GM18519 (cell line): Measurements from ENCODE around the gene CKAP4.
"Not testable (repeated sequence)": the region's sequence is repeated elsewhere in the genome, so short reads cannot be mapped to it uniquely, and the experiment has no call there.

Experiments
- ATAC-seq: cut with Tn5 transposase; IDR thresholded peaks from one replicate; pipeline ENCODE4 v1.9.1; 2021; ENCODE audit warnings: mild to moderate bottlenecking, moderate library complexity; ENCODE audit not compliant: unreplicated experiment, low FRiP score

The CKAP4 gene

GRCh38 chr12:106247674-106248311 lies at the start of gene CKAP4:
Gene CKAP4 (minus strand): TSS chr12:106248020. CDS start chr12:106247851, 169 bp downstream.
- no peak for ATAC-seq

GRCh38 chr12:106297075-106297474 lies 49.3 kb upstream of the CKAP4 start:
- no peak for ATAC-seq

GRCh38 chr12:106296179-106296877 lies 48.5 kb upstream of the CKAP4 start:
- ATAC-seq: no peak

GRCh38 chr12:106292339-106292738 lies 44.5 kb upstream of the CKAP4 start:
- no peak for ATAC-seq

GRCh38 chr12:106291342-106291741 lies 43.5 kb upstream of the CKAP4 start:
- no peak for ATAC-seq

DNA sequence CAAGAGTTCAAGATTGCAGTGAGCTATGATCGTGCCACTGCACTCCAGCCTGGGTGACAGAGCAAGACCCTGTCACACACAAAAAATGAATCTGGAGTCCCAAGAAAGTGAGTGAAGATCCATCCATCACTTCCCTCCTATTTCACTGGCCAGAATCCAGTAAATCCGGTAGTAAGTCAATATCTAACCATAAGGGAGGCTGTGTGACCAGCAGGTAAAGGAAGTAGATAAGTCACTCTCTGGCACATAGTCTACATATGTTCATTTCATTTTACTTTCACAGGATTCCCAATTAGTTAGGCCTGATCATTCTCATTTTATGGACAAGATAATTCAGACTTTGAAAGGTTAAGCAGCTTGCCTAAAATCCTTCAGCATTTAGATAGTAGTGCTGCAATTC lies 42.8 kb upstream of the CKAP4 start:
- no peak for ATAC-seq

DNA sequence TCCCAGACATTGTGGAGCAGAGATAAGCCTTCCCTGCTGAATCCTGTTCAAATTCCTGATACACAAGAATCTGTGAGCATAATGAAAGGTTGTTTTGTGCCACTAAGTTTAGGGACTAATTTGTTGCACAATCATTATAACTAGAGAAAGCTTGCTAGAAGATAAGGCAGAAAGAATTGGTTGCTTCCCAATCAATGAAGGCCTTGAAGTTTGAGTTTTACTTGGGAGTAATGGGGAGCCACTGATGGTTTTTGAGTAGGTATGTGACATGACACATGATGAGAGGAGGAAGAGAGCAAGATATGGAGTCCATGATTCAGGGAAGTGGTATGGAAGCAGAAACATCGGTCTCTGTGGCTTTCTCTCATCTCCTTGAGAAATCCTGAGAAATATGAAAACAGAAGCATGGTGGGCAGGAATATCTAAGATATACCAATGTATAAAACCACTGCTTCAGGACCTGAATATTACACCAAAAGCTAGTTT lies 41.4 kb upstream of the CKAP4 start:
- no peak for ATAC-seq

- no peak for ATAC-seq
These were observed 40.8 kb upstream of the CKAP4 start for GRCh38 chr12:106288494-106289195.

GRCh38 chr12:106288101-106288493 lies 40.3 kb upstream of the CKAP4 start:
- ATAC-seq: no peak

- no peak for ATAC-seq
These were observed 39.5 kb upstream of the CKAP4 start for GRCh38 chr12:106287364-106287763.

- not testable (repeated sequence) for ATAC-seq
These were observed 38.8 kb upstream of the CKAP4 start for GRCh38 chr12:106286576-106287162.

DNA sequence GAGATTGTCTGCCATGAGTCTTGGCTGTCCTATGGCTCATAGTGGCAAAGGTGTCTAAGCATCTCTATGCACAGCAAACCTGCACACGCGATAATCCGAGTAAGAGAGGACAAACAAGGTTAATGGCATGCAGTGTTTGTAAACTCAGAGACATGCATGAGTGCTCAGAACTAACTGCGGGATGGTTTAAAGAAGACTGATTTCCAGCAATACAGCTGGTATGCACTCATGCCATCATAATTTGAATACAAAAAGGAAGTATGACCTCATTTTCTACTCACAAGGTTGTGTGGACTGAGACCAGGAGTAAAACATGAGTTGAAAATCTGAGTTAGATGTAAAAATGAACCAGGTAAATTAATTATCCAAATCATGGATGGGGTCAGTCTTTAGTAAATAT lies 38.2 kb upstream of the CKAP4 start:
- ATAC-seq: no peak

DNA sequence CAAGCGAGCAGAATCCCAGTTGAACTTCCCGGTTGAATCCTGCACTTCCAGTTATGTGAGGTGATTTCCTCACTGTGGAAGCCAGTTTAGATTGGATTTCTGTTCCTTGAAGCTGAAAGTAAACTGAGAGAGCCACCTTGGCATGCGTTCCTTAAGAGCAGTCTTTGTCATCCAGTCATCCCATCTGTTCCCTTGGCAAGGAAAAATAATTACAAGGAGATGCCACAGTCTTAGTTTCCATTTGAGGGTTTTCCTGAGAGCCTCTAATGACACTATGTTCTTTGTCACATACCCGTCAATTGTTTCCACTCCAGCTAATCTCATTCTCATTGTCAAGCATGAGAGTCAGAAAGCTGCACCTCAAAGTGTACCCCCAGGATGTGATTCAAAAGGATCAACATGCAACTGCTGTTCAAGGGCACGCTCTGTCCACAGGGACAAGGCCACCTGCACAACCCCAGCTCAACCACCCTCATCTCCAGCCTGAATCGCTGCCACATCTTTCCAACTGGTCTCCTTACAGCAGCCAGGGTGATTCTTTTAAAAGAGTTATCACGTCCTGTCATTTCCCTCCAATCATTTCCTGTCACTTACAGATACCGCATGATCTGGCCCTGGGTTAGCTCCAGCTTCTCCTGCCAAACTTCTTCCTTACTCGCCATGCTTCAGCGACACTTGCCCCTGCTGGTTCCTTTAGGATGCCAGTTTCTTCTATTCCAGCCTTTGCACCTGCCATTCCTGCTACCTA lies 36.7 kb upstream of the CKAP4 start:
- no peak for ATAC-seq

DNA sequence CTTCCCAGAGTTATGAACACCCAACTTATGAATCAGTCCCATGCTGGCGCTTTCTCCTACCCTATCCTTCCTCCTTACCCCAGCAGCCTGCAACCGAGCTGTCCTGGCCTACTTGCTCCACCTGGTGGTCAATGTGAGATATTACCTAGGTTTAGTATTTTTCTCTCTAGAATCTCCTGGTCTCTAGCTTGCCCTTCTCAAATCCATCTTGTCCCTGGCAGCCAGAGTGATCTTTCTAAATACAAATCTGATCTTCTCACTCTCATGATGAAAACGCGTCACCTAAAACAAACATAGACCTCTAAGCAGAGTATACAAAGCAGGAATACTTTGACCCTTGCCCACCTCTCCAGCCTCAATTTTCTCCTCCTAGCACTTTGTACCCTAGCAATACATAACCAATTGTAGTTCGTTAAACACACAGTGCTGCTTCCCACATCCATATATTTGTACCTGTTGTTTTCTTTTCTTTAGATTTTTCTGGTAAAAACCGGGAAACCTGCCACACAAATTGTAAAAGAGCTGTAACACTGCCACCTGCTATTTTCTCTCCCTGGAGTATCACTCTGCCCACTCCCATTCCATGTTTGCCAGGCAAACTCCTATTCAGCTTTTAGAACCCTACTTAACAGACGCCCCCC lies 34.8 kb upstream of the CKAP4 start:
- ATAC-seq: no peak

GRCh38 chr12:106281804-106282203 lies 34.0 kb upstream of the CKAP4 start:
- no peak for ATAC-seq

- no peak for ATAC-seq
These were observed 33.4 kb upstream of the CKAP4 start for GRCh38 chr12:106281056-106281782.

DNA sequence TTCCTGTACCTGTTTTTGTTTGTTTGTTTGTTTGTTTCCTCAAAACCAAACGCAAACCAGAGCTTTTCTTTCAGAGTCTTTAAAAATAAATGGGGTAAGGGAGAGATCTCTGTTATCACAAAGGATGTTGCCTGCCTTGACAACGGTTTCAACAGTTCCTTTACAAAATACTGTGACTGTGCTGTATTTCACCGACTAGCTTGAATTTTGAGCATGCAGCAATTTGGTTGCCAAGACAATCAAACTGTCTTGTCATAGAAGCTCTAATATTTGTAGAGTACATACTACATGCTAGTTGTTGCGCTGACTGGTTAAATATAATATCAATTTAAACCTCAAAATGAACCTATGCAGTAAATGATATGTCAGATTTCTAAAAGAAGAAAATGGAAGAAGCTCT lies 32.3 kb upstream of the CKAP4 start:
- ATAC-seq: no peak

- ATAC-seq: peak; percentile 81
These were observed 28.4 kb upstream of the CKAP4 start for GRCh38 chr12:106276032-106276740.

GRCh38 chr12:106275458-106275857 lies 27.6 kb upstream of the CKAP4 start:
- no peak for ATAC-seq
